GM19043 (cell line): ENCODE results near the gene ZFR2.
A peak's percentile ranks its signal among the peaks of the same experiment; 100 is the strongest.
"Not testable (repeated sequence)": the region's sequence is repeated elsewhere in the genome, so short reads cannot be mapped to it uniquely, and the experiment has no call there.

Experiments
- ATAC-seq: cut with Tn5 transposase; IDR thresholded peaks from one replicate; pipeline ENCODE4 v1.9.1; 2021; ENCODE audit warnings: low read depth; ENCODE audit not compliant: unreplicated experiment

Gene ZFR2

DNA sequence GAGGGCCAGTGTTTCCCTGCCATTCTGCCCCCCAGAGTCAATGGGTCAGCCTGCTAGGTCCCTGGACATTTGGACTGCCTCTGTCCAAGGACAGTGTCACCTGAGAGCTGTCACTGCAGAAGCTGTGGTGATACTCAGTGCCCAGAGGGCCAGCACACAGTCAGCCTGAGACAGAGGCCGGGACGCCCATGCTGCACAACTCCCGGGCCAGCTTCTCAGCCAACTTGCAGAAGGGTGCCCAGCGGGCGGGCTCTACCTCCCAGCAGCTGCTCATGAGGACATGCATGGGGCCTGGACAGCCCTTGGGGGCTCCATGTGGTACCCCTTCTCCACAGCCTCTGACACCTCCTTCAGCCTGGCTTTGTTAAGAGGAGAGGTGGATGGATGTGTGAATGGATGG, 93.0 kb downstream of the ZFR2 start:
- ATAC-seq: no peak

DNA sequence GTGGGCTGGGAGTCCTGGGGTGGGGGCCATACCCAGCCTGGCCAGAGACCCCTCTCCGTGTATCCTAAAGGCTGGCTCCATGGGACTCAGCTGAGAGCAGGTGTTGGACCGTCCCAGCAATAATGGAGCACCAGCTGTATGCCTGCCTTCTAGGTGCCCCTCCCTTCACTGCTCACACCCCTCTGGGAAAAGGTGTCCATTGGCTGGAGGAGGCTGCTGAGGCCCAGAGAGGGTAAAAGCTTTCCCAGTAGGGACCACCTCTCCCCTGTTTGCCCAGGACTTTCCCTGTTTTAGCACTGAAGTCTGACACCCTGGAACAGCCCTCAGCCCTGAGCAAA, 93.5 kb downstream of the ZFR2 start:
- ATAC-seq: no peak

DNA sequence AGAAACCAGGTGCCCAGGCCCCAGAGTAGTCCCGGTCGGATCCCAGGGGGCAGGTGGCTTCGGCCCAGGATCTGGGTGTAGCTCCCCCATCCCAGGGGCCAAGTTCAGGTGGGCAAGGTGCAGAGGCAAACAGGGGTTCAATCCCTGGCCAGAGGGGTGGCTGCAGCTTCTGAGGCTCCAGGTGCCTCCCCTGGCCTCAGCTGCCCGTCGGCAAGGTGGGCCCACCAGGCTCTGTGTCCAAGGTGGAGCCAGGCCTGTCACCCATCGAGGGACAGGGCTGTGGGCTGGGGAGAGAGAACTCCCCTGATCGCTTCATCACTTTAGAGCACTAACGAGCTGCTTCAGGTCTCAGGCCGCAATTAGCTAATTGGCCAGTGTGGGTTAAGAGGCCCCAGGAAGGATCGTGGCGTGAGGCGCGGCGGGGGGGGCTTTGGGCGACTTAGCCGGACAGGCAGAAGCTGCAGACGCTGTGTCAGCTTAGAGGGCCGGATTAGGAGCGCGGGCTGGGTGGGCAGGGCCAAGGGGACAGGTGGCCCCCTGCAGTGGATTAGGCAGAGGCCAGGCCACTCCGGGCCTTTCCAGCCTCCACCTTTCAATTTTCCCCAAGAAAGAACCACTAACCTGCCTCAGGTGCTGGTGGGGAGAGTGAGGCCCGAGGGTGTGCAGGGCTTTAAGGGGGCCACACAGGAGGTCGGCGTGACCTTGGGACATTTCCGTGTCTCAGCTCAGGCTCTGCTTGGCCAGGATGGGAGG, 94.0 kb downstream of the ZFR2 start:
- ATAC-seq: no peak

DNA sequence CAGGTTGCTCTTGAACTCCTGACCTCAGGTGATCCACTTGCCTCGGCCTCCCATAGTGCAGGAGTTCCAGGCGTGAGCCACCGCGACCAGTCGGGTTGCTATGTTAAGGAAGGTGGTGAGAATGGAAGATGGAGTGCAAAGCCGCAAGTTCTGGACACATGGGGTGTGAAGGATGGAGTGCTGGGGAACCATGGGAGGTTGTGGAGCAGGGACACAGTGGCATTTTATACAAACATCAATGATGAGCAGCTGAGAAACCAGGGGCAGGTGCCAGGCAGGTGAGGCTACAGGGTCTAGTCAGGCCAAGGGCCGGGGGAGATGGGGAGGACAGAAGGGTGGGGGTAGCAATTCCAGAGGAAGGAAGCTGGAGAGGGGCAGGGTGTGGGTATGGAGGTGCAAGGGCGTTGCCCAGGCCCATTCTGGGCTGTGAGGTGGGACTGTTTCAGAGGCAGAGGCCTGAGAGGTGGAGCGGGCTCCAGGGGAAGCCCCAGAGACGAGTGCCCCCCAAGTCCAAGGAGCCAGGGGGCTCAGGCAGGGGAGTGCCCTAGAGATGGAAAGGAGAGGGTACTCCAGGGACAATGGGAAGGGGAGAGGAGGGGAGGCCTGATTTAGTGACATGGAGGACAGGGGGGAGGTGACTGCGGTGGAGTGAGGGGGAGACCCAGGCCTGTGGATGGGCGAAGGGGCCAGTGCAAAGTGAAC, 94.9 kb downstream of the ZFR2 start:
- ATAC-seq: no peak

DNA sequence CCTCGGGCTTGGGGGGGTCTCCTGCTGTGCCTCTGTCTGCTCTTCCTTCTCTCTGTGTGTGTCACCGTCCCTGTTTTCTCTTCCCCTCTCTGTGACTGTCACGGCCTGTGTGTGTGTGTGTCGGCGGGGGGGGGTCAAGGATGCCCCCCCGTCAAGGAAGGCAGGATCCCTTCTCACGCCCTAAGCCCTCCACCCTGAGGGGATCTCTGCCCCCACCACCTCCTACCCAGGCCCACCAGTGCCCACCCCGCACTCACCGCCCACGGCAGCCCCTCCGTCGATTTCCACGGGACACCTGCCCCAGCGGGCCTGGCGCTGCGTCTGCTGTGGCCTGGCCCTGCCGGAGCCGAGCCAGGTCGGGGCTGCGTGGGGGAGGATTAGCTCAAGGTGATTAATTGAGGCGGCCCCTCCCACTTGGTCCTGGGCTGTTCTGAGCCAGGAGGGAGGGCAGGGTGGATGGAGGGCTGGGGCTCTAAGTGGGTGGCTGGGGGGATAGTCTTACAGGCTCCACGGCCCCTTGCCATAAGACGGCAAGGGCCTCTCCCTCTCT, 96.9 kb downstream of the ZFR2 start, which contains the start of gene RAX2:
RAX2 (minus strand) TSS at position 323 of the 550 bp plus-strand sequence. CDS start 486 bp downstream, outside the sequence.
- no peak for ATAC-seq

DNA sequence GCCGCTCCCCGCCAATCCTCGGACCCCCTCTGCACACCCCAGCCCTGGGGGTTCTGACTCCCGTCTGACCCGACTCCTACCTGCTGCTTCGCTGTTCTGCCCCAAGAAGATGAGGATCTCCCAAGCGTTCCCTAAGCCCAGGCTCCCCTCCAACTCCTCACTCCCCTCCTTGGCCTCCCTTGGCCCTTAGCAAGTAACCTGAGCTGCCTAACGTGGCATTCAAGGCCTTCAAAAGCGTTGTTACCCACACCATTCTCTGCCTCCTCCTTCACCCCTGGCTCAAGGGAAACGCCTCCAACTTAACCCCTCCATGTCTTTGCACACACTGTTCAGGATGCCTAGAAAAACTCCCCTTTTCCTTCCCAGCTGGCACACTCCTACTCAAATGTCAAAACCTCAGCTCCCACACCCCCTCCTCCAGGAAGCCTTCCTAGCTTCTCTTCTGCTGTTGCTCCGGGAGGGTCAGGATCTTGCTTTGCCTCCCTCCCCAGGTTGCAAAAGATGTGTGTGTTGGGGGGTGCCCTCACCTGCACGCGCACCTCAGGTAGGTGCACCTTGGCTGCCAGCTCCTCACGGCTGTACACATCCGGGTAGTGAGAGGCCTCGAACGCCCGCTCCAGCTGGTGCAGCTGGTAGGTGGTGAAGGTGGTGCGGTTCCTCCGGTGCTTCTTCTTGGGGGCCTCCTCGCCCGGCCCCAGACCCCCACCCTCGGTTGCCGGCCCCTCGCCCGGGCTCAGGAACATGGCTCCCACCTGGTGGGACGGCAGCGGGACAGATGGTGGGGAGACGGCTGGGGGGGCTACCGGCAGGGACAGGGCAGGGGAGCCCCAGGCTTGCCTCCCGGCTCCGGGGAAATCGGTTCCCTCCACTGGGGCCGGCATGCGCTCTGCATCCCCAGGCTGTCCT, 97.6 kb downstream of the ZFR2 start:
- no peak for ATAC-seq

DNA sequence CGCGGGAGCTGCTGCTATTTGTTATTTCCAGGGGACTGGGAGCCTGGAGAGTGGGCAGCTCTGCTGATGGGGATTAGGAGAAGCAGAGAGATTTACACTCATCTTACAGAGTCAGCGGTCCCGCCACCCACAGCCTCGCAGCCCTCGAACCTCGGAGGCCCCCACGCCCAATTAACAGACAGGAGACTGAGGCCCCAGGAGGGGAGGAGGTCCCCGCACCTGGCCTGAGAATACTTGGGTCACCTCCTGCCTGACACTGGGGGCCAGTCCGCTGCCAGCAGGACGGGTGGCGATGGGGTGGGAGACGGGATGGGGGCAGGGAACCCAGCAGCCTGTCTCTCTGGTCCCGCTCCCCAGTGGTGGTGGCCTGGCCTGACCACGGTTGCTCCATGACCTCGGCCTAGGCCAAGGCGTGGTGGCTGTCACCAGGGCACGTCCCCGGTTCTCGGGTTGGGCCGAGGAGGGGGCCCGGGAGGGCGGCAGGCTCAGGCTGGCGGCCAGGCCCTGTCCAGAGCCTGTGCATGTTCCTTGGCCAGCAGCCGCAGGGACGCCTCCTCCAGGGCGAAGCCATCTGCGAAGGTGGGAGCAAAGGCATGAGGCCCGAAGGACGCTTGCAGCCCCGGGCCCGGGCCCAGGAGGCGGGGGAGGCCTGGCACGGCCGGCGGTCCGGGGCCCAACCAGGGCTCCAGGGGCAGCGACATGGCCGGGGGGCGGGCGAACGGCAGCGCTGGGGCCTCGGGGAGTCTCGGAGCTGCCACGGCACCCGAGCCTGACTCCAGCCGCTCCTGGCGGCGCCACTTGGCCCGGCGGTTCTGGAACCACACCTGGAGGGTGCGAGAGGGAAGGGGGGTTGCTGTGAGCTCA, 98.5 kb downstream of the ZFR2 start:
- ATAC-seq: no peak

DNA sequence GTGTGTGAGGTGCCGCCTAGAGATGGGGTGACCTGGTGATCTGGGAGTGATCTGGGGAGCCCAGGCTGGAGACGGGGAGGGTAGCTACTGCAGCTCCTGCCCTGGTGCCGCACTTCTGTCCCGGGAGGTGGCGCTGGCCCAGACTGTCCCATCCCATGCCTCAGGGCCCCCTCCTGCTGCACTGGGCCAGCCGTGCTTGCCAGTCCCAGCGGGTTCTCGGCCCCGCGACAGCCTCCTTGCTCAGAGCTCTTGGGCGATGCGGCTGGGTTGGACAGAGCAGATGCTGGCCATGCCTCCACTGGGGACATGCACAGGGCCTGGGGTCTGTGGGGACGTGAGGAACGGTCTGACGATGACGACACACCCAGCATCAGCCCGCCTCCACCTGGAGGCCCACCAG, 99.3 kb downstream of the ZFR2 start:
- no peak for ATAC-seq

DNA sequence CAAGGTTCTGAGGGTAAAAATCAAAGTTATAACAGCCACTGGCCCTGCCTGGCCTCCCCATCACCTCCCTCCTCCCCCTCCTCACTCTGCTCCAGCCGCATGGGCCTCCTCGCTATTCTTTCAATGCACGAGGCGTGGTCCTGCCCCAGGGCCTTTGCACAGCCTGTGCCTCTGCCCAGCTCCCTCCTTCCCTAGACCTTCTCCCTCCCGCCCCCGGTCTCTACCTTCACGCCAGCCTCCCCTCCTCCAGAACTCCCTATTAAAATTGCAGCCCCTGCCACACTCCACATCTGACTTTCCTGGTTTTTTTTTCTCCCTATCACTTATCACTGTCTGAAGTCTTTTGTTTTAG, 100.1 kb downstream of the ZFR2 start:
- no peak for ATAC-seq

DNA sequence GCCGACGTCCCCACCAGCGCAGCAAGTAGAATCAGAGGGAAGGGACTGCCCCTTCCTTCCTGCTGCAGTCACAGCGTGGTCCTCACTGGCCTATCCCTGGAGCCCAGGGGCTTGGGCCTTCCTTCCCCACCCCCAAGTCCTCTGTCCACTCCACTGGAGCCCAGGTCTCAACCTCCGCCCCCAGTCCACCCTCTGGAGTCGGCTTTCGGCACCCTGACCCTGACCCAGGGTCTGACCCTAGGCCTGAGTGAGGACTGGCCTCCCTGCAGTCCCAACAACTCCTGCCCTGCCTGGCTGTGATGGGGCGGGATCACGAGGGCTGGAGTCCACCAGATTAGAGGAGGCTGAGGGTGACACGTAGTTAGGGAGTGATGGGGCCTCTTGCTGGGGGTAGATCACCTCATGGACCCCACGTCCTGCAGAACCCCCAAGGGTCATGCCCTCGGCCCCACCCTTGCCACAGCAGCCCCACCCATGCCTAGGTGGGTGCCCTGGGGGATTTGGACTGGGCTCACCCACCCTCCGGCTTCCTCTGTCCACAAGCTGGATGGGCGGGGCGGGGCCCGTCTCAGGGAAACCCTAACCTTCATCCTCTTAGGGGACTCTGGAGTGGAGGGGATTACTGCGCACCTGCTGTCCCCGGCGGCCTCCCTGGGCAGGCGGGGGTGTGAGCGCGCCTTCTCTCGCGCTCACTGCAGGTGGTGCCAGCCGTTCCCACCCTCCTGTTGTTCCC, 100.7 kb downstream of the ZFR2 start:
- ATAC-seq: no peak

DNA sequence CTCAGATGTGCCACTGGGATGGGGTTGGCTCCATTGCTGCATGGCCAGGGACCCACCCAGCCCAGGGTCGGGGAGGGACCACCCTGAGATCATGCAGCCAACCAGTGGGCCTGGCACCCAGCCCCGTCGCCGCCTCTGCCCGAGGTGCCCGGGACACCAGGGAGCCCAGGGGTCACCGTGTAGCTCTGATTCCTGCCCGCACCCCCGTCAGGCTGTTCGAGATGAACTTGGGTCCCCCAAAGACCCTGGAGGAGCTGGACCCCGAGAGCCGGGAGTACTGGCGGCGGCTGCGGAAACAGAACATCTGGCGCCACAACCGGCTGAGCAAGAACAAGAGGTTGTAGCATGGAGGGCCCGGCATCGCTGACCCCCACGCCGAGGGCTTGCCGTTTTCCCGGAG, 101.8 kb downstream of the ZFR2 start:
- no peak for ATAC-seq

DNA sequence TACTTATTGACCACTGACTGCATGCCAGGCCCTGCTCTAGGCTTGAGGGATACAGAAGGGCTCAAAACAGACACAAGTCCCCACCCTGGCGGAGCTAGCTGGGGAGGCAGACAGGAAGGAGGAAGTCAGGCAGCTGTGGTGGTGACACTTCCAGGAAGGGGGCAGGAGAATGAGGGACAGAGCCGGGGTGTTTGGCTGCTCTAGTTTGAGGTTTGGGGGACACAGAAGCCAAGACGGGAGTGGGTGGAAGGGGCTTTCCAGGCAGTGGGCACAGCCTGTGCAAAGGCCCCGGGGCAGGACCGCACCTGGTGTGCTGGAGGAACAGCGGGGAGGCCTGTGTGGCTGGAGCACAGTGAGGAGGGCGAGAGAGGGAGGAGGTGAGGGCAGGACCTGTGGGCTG, 102.3 kb downstream of the ZFR2 start:
- no peak for ATAC-seq

DNA sequence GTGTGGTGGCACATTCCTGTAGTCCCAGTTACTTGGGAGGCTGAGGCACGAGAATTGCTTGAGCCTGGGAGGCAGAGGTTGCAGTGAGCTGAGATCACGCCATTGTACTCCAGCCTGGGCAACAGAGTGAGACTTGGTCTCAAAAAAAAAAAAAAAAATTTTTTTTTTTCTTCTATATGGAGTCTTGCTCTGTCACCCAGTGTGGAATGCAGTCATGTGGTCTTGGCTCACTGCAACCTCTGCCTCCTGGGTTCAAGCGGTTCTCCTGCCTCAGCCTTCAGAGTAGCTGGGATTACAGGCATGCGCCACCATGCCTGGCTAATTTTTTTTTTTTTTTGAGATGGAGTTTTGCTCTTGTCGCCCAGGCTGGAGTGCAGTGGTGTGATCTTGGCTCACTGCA, 103.1 kb downstream of the ZFR2 start:
- not testable (repeated sequence) for ATAC-seq

DNA sequence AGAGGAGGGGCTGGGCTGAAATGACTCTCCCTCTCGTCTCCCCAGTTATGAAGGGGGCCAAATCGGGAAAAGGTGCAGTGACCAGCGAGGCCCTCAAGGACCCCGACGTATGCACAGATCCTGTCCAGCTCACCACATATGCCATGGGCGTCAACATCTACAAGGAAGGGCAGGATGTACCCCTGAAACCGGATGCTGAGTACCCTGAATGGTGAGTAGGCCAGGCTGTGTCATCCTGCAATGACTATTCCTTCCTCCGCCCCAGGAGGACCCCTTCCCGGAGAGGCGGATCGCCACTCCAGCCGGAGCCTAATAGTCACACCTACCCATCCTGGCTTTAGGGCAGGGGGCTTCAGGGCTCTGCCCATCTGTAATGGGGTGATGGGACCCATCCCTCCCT, 103.7 kb downstream of the ZFR2 start:
- ATAC-seq: no peak

DNA sequence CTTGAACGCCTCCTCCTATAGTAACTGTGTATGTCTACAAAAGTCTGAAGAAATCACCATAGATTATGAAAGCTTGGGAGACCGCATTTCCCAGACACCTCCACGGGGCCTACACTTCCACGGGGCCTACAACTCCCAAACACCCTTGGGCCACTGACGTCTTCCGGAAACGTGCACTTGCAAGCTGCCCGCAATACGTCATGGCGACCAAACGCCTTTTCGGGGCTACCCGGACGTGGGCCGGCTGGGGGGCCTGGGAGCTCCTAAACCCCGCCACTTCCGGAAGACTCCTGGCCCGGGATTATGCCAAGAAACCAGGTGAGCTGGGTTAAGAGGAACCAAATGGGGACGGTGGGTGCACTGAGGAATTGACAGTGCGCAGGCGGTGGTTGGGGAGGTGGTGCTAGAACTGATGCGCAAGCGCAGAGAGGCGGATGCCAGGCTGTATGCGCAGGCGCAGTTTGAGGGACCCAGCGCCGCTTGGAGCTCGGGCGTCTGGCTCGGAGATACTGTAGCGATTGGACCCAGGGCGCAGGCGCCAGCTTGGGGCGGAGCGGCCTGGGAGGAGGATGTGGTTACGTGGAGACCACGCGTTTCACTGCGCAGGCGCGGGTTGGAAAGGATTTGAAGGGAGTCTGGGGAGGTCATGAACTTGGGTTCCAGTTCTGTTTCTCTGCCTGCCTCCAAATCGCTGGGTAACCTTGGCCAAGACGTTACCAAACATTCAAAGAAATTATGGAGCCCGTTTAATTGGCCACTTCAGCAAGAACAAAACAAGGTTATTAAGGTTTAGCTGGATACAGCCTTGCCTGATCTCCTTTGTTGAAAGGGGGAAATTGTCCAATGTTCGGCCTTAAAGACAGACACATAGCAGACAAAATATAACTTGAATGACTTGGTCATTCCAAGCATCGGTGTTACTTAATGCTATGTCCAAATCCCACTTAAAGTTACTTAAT, 106.1 kb downstream of the ZFR2 start, which contains the start of gene MRPL54:
MRPL54 (plus strand) TSS at position 182 of the 959 bp plus-strand sequence; CDS start at position 201, 19 bp downstream.
- ATAC-seq: peak; percentile 69

DNA sequence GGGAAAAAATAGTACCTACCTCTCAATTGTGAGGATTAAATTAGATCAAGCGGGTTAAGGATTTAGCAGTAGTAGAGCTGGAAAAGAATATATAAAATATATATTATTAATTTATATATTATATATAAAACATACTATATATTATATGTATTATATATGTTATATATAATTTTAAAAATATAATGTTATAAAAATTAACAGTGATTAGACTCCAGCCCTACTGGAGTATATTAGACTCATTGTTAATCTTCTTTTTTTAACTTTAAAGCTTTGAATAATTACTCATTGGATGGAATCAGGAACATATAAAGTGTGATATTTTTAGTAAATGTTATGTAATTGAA, 106.7 kb downstream of the ZFR2 start:
- ATAC-seq: no peak

DNA sequence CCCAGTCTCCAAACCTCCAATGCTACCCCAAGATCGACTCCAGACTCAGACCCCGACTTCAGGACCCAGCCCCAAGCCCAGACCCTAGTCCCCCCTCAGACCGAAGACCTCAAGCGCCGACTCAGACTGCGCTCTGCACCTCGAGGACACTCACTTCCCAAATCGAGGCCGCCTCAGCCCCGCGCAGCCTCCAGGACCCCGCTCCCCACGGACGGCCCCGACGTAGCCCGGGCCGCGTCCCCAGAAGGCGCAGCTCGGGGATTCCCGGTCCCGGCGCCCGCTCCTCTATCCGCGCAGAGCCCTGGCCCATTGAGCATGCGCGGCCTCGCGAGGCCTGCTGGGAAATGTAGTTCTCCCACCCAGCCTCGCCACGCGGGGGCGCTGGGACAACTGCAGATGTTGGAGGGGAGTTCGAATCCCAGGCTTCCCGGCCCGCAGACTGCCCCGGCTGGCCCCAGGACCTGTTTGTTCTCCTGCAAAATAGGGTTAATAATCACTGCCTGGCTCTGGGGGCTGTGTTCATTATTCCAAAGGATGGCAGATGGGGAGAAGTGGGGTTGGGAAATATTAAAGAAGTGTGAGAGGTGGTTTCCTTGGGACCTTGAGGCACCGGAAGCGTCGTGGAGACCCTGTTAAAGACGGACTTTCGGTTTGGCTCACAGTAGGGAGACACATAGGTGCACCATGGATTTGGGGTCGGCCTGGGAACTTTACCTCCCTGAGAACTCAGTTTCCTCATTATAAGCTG, 107.3 kb downstream of the ZFR2 start, which contains the start of gene APBA3:
APBA3 (minus strand) TSS at position 311 of the 748 bp plus-strand sequence. CDS start 1,428 bp downstream, outside the sequence.
- no peak for ATAC-seq
